HepG2 (cell line): ENCODE data around the gene ZFP92. TPM values are rescaled to one million over a fixed set of nuclear protein-coding genes. Genes with fewer than 3 reads are reported as not detected.
A peak's percentile ranks its signal among the peaks of the same experiment; 100 is the strongest.

Experiments used
- CC2D1A ChIP-seq: sonication (generic); formaldehyde crosslinking; IDR thresholded peaks from 2 replicates; pipeline ENCODE4 v1.8.1; 2023; ENCODE audit warnings: mild to moderate bottlenecking, missing genetic modification reagents
- CCAR2 ChIP-seq: fragments of 200-400 bp; formaldehyde crosslinking; optimal IDR thresholded peaks from 2 replicates; pipeline ENCODE3; 2018; ENCODE audit warnings: low read depth, mild to moderate bottlenecking, low read length, moderate library complexity
- CHD4 ChIP-seq: fragments of 200-600 bp; sonication (generic); IDR thresholded peaks from 2 replicates; pipeline ENCODE4 v1.7.0; 2017; ENCODE audit warnings: mild to moderate bottlenecking, low read length, borderline replicate concordance
- CREM ChIP-seq, 2 experiments: sonication (generic) in 1 of 2; formaldehyde crosslinking in 1 of 2; IDR thresholded peaks; 2 replicates each; pipeline versions ENCODE4 v1.4.0 to v1.6.1; 2016 to 2020; ENCODE audit warnings: antibody characterized with exemption in 1 of 2, mild to moderate bottlenecking in 1 of 2, missing genetic modification reagents in 1 of 2
- NR2F2 ChIP-seq: IDR thresholded peaks from 2 replicates; pipeline ENCODE4 v1.6.1; 2012; ENCODE audit warnings: low read depth, inconsistent platforms, borderline replicate concordance
- PAX8 ChIP-seq: sonication (generic); formaldehyde crosslinking; IDR thresholded peaks from 2 replicates; pipeline ENCODE4 v1.8.0; 2022; ENCODE audit warnings: mild to moderate bottlenecking, missing genetic modification reagents, borderline replicate concordance
- RFX1 ChIP-seq: fragments of 450-650 bp; IDR thresholded peaks from 2 replicates; pipeline ENCODE4 v1.6.1; 2017
- SRF ChIP-seq: IDR thresholded peaks from 2 replicates; pipeline ENCODE4 v1.6.1; 2011; ENCODE audit warnings: mild to moderate bottlenecking, low read depth, low read length, moderate library complexity
- SRSF9 ChIP-seq: fragments of 200-400 bp; formaldehyde crosslinking; IDR thresholded peaks from 2 replicates; pipeline ENCODE4 v1.6.1; 2018; ENCODE audit warnings: borderline replicate concordance, mild to moderate bottlenecking, low read depth, low read length; ENCODE audit not compliant: insufficient read depth, poor library complexity, severe bottlenecking
- ZMYM2 ChIP-seq: sonication (generic); formaldehyde crosslinking; IDR thresholded peaks from 2 replicates; pipeline ENCODE4 v1.8.0; 2022; ENCODE audit warnings: mild to moderate bottlenecking, missing genetic modification reagents
- ZNF17 ChIP-seq: sonication (generic); formaldehyde crosslinking; IDR thresholded peaks from 2 replicates; pipeline ENCODE4 v1.5.0; 2020; ENCODE audit warnings: mild to moderate bottlenecking, missing genetic modification reagents
- ZNF180 ChIP-seq: sonication (generic); formaldehyde crosslinking; IDR thresholded peaks from 2 replicates; pipeline ENCODE4 v1.4.0; 2020; ENCODE audit warnings: low read depth, missing genetic modification reagents, borderline replicate concordance
- ZNF619 ChIP-seq: sonication (generic); formaldehyde crosslinking; IDR thresholded peaks from 2 replicates; pipeline ENCODE4 v1.4.0; 2020; ENCODE audit warnings: mild to moderate bottlenecking, missing genetic modification reagents
- ZNF660 ChIP-seq: sonication (generic); formaldehyde crosslinking; IDR thresholded peaks from 2 replicates; pipeline ENCODE4 v1.5.1; 2020; ENCODE audit warnings: mild to moderate bottlenecking, low read depth, missing genetic modification reagents, borderline replicate concordance
- polyA plus RNA-seq, 8 experiments: library from polyadenylated mRNA; depleted of rRNA in 3 of 8; stranded (reverse) in 7 of 8; unstranded in 1 of 8; fragments of >200 nt; fragmentation: Illumina TruSeq in 4 of 8; extraction: Trizol in 4 of 8; gene quantifications; 2 replicates each; pipeline versions ENCODE4 v1.2.1 to v1.2.3, GENCODE V29; 2011 to 2016; ENCODE audit warnings: low read depth in 4 of 8, missing spikeins in 1 of 8, mixed read lengths in 1 of 8; ENCODE audit not compliant: insufficient read depth in 1 of 8
- total RNA-seq, 5 experiments: library from RNA; depleted of rRNA; stranded (reverse); fragments of >200 nt; fragmentation: Illumina TruSeq; extraction: Trizol; gene quantifications; 2 replicates each; pipeline ENCODE4 v1.2.3, GENCODE V29; 2016; ENCODE audit warnings: low read depth in 1 of 5
- TF ChIP-seq, protein P1 (sequence below): sonication (generic); formaldehyde crosslinking; IDR thresholded peaks from 2 replicates; pipeline ENCODE4 v1.4.0; 2020; ENCODE audit warnings: missing genetic modification reagents
- TF ChIP-seq, protein P2 (sequence below): fragments of 450-650 bp; IDR thresholded peaks from 2 replicates; pipeline ENCODE4 v1.6.1; 2017
- TF ChIP-seq, protein P3 (sequence below): sonication (generic); formaldehyde crosslinking; IDR thresholded peaks from 2 replicates; pipeline ENCODE4 v1.8.1; 2022; ENCODE audit warnings: low read depth, mild to moderate bottlenecking, missing genetic modification reagents
- TF ChIP-seq, protein P4 (sequence below): sonication (generic); formaldehyde crosslinking; IDR thresholded peaks from 2 replicates; pipeline ENCODE4 v1.4.0; 2020; ENCODE audit warnings: mild to moderate bottlenecking, low read depth, missing genetic modification reagents
- TF ChIP-seq, protein P5 (sequence below): IDR thresholded peaks from 2 replicates; pipeline ENCODE4 v1.6.1; 2012; ENCODE audit warnings: low read length, improper control_type of control experiment

The ZFP92 gene
- total and polyA plus RNA-seq, 2 of the 13 experiments (the other 11 are each of a cell fraction or from before 2014, with no cell fraction given), result 0.02 TPM; not detected in 1

DNA sequence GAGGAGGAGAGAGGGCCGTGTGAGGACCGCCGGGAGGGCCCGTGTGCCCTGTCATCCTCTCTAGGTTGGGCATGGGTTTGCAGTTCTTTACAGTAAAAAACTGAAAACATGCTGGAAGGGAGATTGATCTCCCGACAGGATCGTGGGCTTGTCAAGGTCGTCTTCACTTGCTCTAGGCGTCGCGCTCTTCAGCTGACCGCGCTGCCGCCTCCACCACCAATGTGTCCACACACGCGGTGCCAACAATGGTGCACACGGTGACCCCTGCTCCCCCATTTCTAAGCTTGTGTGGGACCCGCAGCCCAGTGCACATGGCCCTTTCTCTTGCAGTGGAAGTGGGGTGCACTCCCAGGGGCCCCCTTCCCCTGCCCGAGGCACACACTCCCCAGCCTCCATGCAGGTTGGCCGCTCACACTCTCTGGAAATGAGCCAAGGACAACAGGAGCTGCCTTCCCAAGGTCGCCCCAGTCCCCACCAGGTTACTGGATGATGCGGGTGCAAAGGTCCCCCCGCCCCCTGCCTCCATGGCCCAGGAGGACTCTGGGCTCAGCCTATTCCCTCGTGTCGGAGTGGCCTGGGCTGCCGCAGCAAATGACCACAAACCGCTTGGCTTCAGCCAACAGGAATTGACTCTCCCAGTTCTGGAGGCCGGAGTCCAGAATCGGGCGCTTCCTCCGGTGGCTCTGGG lies 1.7 kb upstream of the ZFP92 start (continued):
- TF ChIP-seq, protein P1, sequence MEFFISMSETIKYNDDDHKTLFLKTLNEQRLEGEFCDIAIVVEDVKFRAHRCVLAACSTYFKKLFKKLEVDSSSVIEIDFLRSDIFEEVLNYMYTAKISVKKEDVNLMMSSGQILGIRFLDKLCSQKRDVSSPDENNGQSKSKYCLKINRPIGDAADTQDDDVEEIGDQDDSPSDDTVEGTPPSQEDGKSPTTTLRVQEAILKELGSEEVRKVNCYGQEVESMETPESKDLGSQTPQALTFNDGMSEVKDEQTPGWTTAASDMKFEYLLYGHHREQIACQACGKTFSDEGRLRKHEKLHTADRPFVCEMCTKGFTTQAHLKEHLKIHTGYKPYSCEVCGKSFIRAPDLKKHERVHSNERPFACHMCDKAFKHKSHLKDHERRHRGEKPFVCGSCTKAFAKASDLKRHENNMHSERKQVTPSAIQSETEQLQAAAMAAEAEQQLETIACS (CRISPR knock-in tag), result no peak
- TF ChIP-seq, protein P2, sequence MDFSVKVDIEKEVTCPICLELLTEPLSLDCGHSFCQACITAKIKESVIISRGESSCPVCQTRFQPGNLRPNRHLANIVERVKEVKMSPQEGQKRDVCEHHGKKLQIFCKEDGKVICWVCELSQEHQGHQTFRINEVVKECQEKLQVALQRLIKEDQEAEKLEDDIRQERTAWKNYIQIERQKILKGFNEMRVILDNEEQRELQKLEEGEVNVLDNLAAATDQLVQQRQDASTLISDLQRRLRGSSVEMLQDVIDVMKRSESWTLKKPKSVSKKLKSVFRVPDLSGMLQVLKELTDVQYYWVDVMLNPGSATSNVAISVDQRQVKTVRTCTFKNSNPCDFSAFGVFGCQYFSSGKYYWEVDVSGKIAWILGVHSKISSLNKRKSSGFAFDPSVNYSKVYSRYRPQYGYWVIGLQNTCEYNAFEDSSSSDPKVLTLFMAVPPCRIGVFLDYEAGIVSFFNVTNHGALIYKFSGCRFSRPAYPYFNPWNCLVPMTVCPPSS, result no peak
- TF ChIP-seq CHD4, result no peak
- no peak for TF ChIP-seq PAX8 (CRISPR knock-in tag)
- TF ChIP-seq, protein P3, sequence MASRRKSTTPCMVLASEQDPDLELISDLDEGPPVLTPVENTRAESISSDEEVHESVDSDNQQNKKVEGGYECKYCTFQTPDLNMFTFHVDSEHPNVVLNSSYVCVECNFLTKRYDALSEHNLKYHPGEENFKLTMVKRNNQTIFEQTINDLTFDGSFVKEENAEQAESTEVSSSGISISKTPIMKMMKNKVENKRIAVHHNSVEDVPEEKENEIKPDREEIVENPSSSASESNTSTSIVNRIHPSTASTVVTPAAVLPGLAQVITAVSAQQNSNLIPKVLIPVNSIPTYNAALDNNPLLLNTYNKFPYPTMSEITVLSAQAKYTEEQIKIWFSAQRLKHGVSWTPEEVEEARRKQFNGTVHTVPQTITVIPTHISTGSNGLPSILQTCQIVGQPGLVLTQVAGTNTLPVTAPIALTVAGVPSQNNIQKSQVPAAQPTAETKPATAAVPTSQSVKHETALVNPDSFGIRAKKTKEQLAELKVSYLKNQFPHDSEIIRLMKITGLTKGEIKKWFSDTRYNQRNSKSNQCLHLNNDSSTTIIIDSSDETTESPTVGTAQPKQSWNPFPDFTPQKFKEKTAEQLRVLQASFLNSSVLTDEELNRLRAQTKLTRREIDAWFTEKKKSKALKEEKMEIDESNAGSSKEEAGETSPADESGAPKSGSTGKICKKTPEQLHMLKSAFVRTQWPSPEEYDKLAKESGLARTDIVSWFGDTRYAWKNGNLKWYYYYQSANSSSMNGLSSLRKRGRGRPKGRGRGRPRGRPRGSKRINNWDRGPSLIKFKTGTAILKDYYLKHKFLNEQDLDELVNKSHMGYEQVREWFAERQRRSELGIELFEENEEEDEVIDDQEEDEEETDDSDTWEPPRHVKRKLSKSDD (CRISPR knock-in tag), result 0 out of 2 replicates have a peak, but pooled peaks have one; percentile 51
- no peak for TF ChIP-seq SRSF9
- TF ChIP-seq RFX1, result no peak
- TF ChIP-seq, protein P4, sequence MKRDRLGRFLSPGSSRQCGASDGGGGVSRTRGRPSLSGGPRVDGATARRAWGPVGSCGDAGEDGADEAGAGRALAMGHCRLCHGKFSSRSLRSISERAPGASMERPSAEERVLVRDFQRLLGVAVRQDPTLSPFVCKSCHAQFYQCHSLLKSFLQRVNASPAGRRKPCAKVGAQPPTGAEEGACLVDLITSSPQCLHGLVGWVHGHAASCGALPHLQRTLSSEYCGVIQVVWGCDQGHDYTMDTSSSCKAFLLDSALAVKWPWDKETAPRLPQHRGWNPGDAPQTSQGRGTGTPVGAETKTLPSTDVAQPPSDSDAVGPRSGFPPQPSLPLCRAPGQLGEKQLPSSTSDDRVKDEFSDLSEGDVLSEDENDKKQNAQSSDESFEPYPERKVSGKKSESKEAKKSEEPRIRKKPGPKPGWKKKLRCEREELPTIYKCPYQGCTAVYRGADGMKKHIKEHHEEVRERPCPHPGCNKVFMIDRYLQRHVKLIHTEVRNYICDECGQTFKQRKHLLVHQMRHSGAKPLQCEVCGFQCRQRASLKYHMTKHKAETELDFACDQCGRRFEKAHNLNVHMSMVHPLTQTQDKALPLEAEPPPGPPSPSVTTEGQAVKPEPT (CRISPR knock-in tag), result no peak
- no peak for TF ChIP-seq ZNF180 (CRISPR knock-in tag)
- TF ChIP-seq CREM (IDR thresholded peaks at IDR 0.05), result no peak
- TF ChIP-seq CREM (CRISPR knock-in tag; IDR thresholded peaks at IDR 0.05), result no peak
- TF ChIP-seq ZNF660 (CRISPR knock-in tag), result no peak
- no peak for TF ChIP-seq ZNF619 (CRISPR knock-in tag)
- TF ChIP-seq NR2F2, result no peak
- TF ChIP-seq ZMYM2 (CRISPR knock-in tag), result no peak
- no peak for TF ChIP-seq CC2D1A
- no peak for TF ChIP-seq CCAR2
- TF ChIP-seq ZNF17 (CRISPR knock-in tag), result no peak
- TF ChIP-seq, protein P5, sequence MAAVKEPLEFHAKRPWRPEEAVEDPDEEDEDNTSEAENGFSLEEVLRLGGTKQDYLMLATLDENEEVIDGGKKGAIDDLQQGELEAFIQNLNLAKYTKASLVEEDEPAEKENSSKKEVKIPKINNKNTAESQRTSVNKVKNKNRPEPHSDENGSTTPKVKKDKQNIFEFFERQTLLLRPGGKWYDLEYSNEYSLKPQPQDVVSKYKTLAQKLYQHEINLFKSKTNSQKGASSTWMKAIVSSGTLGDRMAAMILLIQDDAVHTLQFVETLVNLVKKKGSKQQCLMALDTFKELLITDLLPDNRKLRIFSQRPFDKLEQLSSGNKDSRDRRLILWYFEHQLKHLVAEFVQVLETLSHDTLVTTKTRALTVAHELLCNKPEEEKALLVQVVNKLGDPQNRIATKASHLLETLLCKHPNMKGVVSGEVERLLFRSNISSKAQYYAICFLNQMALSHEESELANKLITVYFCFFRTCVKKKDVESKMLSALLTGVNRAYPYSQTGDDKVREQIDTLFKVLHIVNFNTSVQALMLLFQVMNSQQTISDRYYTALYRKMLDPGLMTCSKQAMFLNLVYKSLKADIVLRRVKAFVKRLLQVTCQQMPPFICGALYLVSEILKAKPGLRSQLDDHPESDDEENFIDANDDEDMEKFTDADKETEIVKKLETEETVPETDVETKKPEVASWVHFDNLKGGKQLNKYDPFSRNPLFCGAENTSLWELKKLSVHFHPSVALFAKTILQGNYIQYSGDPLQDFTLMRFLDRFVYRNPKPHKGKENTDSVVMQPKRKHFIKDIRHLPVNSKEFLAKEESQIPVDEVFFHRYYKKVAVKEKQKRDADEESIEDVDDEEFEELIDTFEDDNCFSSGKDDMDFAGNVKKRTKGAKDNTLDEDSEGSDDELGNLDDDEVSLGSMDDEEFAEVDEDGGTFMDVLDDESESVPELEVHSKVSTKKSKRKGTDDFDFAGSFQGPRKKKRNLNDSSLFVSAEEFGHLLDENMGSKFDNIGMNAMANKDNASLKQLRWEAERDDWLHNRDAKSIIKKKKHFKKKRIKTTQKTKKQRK, result no peak
- TF ChIP-seq SRF, result no peak
